ENCODE results near the gene ZNF208.

DNA sequence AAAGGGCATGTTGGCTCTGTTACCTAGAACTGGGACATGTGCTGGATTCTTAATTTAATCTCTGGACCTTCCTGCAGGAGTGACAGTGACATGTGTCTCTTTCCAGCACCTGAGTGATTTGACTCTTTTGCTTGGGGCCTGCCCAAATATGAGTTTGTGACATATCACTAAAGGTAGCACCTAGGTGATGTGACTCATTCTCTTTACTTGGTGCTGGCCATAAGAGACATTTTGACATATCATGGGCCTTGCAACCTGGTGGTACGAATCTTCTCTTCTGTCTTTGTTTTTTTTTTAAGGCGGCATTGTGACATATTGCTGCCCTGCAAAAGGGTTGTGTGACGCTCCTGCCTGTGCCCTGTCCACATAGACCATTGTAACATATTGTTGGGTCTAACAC, 108.9 kb downstream of the ZNF208 start:
- TF ChIP-seq, protein P1, sequence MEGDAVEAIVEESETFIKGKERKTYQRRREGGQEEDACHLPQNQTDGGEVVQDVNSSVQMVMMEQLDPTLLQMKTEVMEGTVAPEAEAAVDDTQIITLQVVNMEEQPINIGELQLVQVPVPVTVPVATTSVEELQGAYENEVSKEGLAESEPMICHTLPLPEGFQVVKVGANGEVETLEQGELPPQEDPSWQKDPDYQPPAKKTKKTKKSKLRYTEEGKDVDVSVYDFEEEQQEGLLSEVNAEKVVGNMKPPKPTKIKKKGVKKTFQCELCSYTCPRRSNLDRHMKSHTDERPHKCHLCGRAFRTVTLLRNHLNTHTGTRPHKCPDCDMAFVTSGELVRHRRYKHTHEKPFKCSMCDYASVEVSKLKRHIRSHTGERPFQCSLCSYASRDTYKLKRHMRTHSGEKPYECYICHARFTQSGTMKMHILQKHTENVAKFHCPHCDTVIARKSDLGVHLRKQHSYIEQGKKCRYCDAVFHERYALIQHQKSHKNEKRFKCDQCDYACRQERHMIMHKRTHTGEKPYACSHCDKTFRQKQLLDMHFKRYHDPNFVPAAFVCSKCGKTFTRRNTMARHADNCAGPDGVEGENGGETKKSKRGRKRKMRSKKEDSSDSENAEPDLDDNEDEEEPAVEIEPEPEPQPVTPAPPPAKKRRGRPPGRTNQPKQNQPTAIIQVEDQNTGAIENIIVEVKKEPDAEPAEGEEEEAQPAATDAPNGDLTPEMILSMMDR (conservative IDR thresholded peaks at IDR 0.05) = no peak
- no peak for TF ChIP-seq ZFX (IDR thresholded peaks at IDR 0.05)
